ENCODE measurements around the gene TRAPPC10. TPM values are rescaled to one million over a fixed set of nuclear protein-coding genes. Genes with fewer than 3 reads are reported as not detected.
"Not testable (repeated sequence)": the region's sequence is repeated elsewhere in the genome, so short reads cannot be mapped to it uniquely, and the experiment has no call there.

The TRAPPC10 gene
- total RNA-seq, 1 donor from 2014 or later: 21.4 TPM

DNA sequence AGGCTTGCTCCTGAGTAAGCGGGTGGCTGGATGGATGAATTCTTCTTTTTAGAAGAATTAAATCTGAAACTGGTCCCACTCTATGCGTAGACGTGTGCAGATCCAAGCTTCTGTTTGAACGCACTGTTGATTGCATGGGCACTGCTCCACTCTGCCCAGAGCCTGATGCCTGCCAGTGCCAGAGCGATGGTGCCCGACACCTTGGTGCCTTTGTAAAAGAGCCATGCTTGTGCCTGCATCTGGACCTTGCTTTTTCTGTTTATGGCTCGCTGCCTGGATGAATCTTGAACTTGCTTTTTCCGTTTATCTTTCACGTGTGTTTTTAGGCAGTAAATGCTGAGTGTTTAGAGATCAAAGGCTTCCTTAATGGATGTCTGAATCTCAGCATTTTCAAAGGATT is 80.1 kb downstream of the TRAPPC10 start:
- no peak overlapping the region for H3K4me3 ChIP-seq
- H3K27ac ChIP-seq (replicated peaks): peak overlapping the region; percentile 35
- TF ChIP-seq, protein P1, sequence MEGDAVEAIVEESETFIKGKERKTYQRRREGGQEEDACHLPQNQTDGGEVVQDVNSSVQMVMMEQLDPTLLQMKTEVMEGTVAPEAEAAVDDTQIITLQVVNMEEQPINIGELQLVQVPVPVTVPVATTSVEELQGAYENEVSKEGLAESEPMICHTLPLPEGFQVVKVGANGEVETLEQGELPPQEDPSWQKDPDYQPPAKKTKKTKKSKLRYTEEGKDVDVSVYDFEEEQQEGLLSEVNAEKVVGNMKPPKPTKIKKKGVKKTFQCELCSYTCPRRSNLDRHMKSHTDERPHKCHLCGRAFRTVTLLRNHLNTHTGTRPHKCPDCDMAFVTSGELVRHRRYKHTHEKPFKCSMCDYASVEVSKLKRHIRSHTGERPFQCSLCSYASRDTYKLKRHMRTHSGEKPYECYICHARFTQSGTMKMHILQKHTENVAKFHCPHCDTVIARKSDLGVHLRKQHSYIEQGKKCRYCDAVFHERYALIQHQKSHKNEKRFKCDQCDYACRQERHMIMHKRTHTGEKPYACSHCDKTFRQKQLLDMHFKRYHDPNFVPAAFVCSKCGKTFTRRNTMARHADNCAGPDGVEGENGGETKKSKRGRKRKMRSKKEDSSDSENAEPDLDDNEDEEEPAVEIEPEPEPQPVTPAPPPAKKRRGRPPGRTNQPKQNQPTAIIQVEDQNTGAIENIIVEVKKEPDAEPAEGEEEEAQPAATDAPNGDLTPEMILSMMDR (IDR thresholded peaks at IDR 0.05; ENCODE audit: borderline replicate concordance): no peak
- H3K9me3 ChIP-seq (replicated peaks): no peaks in the 10 kb centered on the region
- H3K4me1 ChIP-seq: peaks cover 21% of the 10 kb centered on the region
- H3K27me3 ChIP-seq (ENCODE audit: low read depth): no peaks in the 10 kb centered on the region
- no peak for DNase-seq
- peaks cover 79% of the 10 kb centered on the region for H3K36me3 ChIP-seq
- intact Hi-C loops (cut with micrococcal nuclease): no loop called here

DNA sequence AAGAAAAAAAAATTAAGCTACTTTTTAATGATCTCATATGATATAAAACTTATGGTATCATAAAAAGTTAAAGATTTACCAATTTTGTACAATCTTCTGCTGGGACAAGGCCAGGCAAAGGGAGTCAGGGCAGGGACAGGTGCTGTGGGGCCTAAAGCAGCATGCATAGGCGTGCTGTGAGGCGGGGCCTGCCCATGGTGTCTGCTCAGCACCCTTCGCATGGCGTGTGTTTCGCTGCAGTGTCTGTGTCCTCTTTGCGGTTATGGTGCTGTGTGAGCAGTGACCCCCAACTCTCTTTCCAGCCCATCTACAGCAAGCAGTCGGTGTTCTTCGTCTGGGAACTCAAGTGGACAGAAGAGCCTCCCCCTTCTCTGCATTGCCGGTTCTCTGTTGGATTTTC is 81.7 kb downstream of the TRAPPC10 start:
- intact Hi-C loops (cut with micrococcal nuclease): no loop called here
- Histone ChIP-seq H3K27me3 (ENCODE audit: low read depth) (no peaks in the 10 kb centered on the region), H3K4me3 (no peak overlapping the region), H3K36me3 (peaks cover 65% of the 10 kb centered on the region), H3K4me1 (peaks cover 8% of the 10 kb centered on the region), H3K9me3 (replicated peaks) (no peaks in the 10 kb centered on the region), H3K27ac (replicated peaks) (no peak overlapping the region)
- TF ChIP-seq, protein P1 (IDR thresholded peaks at IDR 0.05; ENCODE audit: borderline replicate concordance): no peak
- DNase-seq: no peak

GRCh38 chr21:44094832-44095231 is 82.7 kb downstream of the TRAPPC10 start:
- no peak for DNase-seq
- H3K27ac ChIP-seq (replicated peaks): peak overlapping the region; percentile 82
- intact Hi-C loops (cut with micrococcal nuclease): no loop called here
- H3K36me3 ChIP-seq: peaks cover 55% of the 10 kb centered on the region
- H3K27me3 ChIP-seq (ENCODE audit: low read depth): no peaks in the 10 kb centered on the region
- H3K4me3 ChIP-seq: no peak overlapping the region
- peaks cover 8% of the 10 kb centered on the region for H3K4me1 ChIP-seq
- TF ChIP-seq, protein P1 (IDR thresholded peaks at IDR 0.05; ENCODE audit: borderline replicate concordance): no peak
- H3K9me3 ChIP-seq (replicated peaks): no peaks in the 10 kb centered on the region

DNA sequence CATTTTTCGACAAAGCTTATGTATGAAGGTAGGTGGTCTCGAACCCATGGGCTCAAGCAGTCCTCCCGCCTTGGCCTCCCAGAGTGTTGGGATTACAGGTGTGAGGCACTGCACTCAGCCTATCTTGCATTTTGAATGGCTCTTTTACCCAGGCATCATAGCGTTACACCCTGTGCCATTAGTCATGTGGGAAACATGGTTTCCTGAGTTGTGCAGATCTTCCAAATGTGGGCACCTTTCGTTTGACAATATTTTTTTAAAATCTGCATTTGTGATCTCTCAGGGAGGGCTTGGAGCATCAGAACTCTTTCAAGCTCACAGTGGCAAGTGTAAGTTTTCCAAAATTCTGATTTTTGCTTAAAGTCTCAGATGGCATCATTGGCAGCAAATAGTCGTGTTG is 86.4 kb downstream of the TRAPPC10 start:
- H3K36me3 ChIP-seq: peaks cover 18% of the 10 kb centered on the region
- H3K27me3 ChIP-seq (ENCODE audit: low read depth); DNase-seq; H3K4me3 ChIP-seq; H3K4me1 ChIP-seq; intact Hi-C loops (cut with micrococcal nuclease); H3K9me3 ChIP-seq (replicated peaks); H3K27ac ChIP-seq (replicated peaks): not testable (repeated sequence)

GRCh38 chr21:44098964-44099363 is 86.9 kb downstream of the TRAPPC10 start:
- DNase-seq; intact Hi-C loops (cut with micrococcal nuclease); H3K4me1 ChIP-seq; H3K9me3 ChIP-seq (replicated peaks); H3K27me3 ChIP-seq (ENCODE audit: low read depth); H3K27ac ChIP-seq (replicated peaks); H3K4me3 ChIP-seq: not testable (repeated sequence)
- peaks cover 13% of the 10 kb centered on the region for H3K36me3 ChIP-seq

GRCh38 chr21:44107026-44107501 is 95.0 kb downstream of the TRAPPC10 start, which contains the start of gene PWP2:
PWP2 (plus strand) TSS chr21:44107399; CDS start chr21:44107417, 18 bp downstream.
- H3K4me3 ChIP-seq: peak within 1 kb of the TSS; percentile 61
- H3K27ac ChIP-seq (replicated peaks): peak within 1 kb of the TSS; percentile 55
- not testable (repeated sequence) for DNase-seq

DNA sequence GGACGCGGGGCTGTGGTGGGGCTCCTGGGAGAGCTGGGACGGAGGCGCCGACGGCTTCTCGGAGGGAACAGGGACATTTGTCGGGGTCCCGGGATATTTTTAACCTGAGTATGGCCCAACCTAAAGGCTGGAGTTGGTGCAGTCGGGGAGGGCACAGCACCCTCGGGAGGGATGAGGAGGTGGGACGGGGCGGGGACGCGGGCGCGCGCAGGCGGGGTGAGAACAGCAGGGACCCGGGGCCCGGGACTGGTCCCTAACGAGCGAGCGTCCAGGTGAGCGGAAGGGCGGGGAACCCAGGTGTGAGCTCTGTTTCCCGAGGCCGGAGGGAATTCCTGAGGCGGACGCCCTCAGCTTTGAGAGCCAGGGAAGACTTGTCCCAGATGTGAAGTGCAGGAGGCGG is 95.5 kb downstream of the TRAPPC10 start:
- H3K4me1 ChIP-seq; H3K36me3 ChIP-seq; H3K27me3 ChIP-seq (ENCODE audit: low read depth); H3K9me3 ChIP-seq (replicated peaks); intact Hi-C loops (cut with micrococcal nuclease); DNase-seq: not testable (repeated sequence)
- H3K4me3 ChIP-seq: peak overlapping the region; percentile 61
- H3K27ac ChIP-seq (replicated peaks): peak overlapping the region; percentile 55

More at GRCh38 chr21:44107026-44107501, 95.0 kb downstream of the TRAPPC10 start, which contains the start of gene PWP2:
- H3K27me3 ChIP-seq (ENCODE audit: low read depth); H3K9me3 ChIP-seq (replicated peaks); H3K4me1 ChIP-seq; H3K36me3 ChIP-seq; intact Hi-C loops (cut with micrococcal nuclease): not testable (repeated sequence)

DNA sequence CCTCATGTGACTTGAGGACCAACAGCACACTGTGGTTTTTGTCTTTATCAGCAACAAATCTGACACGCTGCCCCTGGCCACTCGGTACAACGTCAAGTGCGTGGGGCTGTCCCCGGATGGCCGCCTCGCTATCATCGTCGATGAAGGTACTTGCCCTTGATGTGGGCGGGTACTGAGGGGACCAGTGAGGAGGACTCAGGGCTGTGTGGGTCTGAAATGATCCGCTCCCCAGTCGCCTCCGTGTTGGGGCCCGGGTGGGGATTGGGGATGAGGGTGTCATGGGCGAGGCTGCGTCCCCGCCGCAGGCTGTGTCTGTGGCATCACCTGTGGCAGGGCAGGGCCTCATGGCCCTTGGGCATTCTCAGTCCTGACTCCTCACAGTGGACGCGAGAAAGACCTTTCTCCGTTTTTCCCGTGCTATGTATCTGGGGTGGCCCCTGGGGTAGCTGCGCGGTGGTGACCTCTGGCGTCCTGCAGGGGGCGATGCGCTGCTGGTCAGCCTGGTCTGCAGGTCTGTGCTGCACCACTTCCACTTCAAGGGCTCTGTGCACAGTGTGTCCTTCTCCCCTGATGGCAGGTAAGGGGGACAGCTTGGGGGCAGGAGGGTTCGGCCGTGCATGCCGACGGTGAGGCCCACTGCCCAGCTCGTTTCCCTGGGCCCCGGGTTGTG is 101.7 kb downstream of the TRAPPC10 start:
- H3K27ac ChIP-seq (replicated peaks); H3K36me3 ChIP-seq; H3K4me3 ChIP-seq; intact Hi-C loops (cut with micrococcal nuclease); H3K9me3 ChIP-seq (replicated peaks); DNase-seq; H3K4me1 ChIP-seq; H3K27me3 ChIP-seq (ENCODE audit: low read depth): not testable (repeated sequence)

DNA sequence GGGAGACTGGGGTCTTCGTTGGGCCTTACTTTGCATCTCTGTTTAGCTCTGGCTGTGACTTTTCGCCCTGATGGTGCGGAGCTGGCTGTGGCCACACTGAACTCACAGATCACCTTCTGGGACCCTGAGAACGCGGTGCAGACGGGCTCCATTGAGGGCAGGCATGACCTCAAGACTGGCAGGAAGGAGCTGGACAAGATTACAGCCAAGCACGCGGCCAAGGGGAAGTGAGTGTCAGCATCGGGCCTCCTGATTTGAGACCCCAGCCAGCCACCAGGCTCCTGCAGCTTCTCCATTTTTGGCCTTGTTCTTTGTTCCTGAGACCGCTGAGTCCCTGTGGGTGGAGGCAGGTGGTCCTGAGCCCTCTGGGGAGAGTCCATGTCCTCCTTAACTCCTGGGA is 110.0 kb downstream of the TRAPPC10 start:
- H3K4me3 ChIP-seq; H3K27ac ChIP-seq (replicated peaks); H3K9me3 ChIP-seq (replicated peaks); DNase-seq; H3K27me3 ChIP-seq (ENCODE audit: low read depth); H3K36me3 ChIP-seq; H3K4me1 ChIP-seq; intact Hi-C loops (cut with micrococcal nuclease): not testable (repeated sequence)

DNA sequence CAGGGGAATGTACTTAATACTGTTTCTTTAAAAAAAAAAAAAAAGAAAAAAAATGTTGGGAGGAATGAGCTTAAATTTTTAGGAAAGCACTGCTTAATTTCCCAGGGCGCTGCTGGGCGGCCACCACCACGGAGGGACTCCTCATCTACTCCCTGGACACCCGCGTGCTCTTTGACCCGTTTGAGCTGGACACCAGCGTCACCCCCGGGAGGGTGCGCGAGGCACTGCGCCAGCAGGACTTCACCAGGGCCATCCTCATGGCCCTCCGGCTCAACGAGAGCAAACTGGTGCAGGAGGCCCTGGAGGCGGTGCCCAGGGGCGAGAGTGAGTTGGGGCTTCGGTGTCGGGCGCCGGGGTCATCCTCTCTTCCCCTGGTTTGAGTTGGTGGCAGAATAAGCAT is 115.7 kb downstream of the TRAPPC10 start:
- H3K27me3 ChIP-seq (ENCODE audit: low read depth); H3K27ac ChIP-seq (replicated peaks); DNase-seq; H3K4me3 ChIP-seq; H3K4me1 ChIP-seq; H3K36me3 ChIP-seq; H3K9me3 ChIP-seq (replicated peaks); intact Hi-C loops (cut with micrococcal nuclease): not testable (repeated sequence)

DNA sequence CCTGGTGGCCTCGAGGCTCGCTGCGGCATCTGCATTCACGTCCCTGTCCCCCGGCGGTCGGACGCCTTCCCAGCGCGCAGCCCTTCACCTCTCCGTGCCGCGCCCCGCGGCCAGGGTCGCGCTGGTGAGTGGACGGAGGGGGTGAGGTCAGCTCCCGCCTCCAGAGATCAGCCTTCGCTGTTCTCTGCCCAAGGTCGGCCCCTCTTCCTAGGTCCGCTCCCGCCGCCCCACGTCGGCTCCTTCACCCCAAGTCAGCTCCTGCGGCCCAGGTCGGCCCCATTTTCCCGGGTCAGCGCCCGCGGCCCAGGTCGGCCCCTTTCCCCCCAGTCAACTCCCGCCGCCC is 121.6 kb downstream of the TRAPPC10 start:
- H3K4me3 ChIP-seq: peak overlapping the region; percentile 61
- H3K27me3 ChIP-seq (ENCODE audit: low read depth); intact Hi-C loops (cut with micrococcal nuclease); DNase-seq; H3K36me3 ChIP-seq; H3K4me1 ChIP-seq; H3K9me3 ChIP-seq (replicated peaks): not testable (repeated sequence)
- H3K27ac ChIP-seq (replicated peaks): peak overlapping the region; percentile 72

Measured in left ventricle myocardium inferior (tissue), 1 donor.